ENCODE data around the gene DLG1. TPM values are rescaled to one million over a fixed set of nuclear protein-coding genes. Genes with fewer than 3 reads are reported as not detected.
"Not testable (repeated sequence)": the region's sequence is repeated elsewhere in the genome, so short reads cannot be mapped to it uniquely, and the experiment has no call there.

Gene DLG1
- total and polyA plus RNA-seq, 7 donors, result 16.1 to 57.6 (median 51.3) TPM

- ATAC-seq, result peak in 1 of 4 donors; percentile 9
- DNase-seq, result no peak
- TF ChIP-seq, protein P1, sequence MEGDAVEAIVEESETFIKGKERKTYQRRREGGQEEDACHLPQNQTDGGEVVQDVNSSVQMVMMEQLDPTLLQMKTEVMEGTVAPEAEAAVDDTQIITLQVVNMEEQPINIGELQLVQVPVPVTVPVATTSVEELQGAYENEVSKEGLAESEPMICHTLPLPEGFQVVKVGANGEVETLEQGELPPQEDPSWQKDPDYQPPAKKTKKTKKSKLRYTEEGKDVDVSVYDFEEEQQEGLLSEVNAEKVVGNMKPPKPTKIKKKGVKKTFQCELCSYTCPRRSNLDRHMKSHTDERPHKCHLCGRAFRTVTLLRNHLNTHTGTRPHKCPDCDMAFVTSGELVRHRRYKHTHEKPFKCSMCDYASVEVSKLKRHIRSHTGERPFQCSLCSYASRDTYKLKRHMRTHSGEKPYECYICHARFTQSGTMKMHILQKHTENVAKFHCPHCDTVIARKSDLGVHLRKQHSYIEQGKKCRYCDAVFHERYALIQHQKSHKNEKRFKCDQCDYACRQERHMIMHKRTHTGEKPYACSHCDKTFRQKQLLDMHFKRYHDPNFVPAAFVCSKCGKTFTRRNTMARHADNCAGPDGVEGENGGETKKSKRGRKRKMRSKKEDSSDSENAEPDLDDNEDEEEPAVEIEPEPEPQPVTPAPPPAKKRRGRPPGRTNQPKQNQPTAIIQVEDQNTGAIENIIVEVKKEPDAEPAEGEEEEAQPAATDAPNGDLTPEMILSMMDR (IDR thresholded peaks at IDR 0.05), result no peak
- intact Hi-C loops (cut with DNase I), result no loop called here
- no peak overlapping the region for H3K27ac ChIP-seq
- H3K36me3 ChIP-seq (ENCODE audit: insufficient read depth in 1 of 2, low read depth in 1 of 2), result no peaks in the 10 kb centered on the region
- H3K4me3 ChIP-seq, result no peak overlapping the region
- WGBS, 3 donors, result 46 to 72% (median 63%) methylated on average over 2 of the region's 2 CpGs
- H3K4me1 ChIP-seq, result peaks cover 24% of the 10 kb centered on the region
- H3K27me3 ChIP-seq (ENCODE audit: insufficient read depth in 3 of 3, low read length in 2 of 3), result no peaks in the 10 kb centered on the region
- H3K9me3 ChIP-seq, result no peaks in the 10 kb centered on the region
Observed at GRCh38 chr3:197202694-197203093, 95.7 kb downstream of the DLG1 start.

DNA sequence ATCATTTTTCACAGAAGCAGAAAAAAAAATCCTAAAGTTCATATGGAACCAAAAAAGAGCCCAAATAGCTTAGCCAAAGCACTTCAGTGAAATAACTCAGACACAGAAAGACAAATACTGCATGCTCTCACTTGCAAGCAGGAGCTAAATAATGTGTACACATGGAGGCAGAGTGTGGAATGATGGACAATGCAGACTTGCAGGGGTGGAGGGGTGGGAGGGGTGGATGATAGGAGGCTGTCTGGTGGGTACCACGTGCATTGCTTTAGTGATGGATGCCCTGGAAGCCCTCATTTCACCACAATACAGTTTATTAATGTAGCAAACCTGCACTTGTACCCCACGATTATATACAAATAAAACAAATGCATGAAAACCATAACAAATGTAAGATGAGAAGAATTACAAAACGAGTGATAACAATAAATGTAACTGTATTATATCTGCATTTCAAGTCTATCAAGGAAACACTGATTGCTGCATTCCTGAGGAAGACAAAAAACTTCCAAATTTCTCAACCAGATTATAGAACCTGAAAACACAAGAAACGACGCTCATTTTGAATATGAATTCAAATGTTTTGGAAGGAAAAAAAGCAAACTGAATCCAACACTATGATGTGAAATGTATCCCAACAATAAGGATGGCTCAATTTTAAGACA is 96.5 kb downstream of the DLG1 start:
- peaks cover 24% of the 10 kb centered on the region for H3K4me1 ChIP-seq
- no peak for DNase-seq
- TF ChIP-seq, protein P1 (IDR thresholded peaks at IDR 0.05), result no peak
- H3K4me3 ChIP-seq, result no peak overlapping the region
- H3K36me3 ChIP-seq (ENCODE audit: insufficient read depth in 1 of 2, low read depth in 1 of 2), result no peaks in the 10 kb centered on the region
- H3K27ac ChIP-seq, result no peak overlapping the region
- 75 to 79% (median 76%) methylated on average over 5 of the region's 5 CpGs for WGBS, 3 donors
- peak in 1 of 4 donors; percentile 24 for ATAC-seq
- H3K27me3 ChIP-seq (ENCODE audit: insufficient read depth in 3 of 3, low read length in 2 of 3), result no peaks in the 10 kb centered on the region
- no peaks in the 10 kb centered on the region for H3K9me3 ChIP-seq
- intact Hi-C loops (cut with DNase I), result no loop called here

GRCh38 chr3:197200856-197201255 is 97.6 kb downstream of the DLG1 start:
- ATAC-seq; H3K27me3 ChIP-seq (ENCODE audit: insufficient read depth in 3 of 3, low read length in 2 of 3); H3K4me3 ChIP-seq; H3K27ac ChIP-seq; H3K36me3 ChIP-seq (ENCODE audit: insufficient read depth in 1 of 2, low read depth in 1 of 2); intact Hi-C loops (cut with DNase I); DNase-seq; H3K9me3 ChIP-seq: not testable (repeated sequence)
- H3K4me1 ChIP-seq, result peaks cover 24% of the 10 kb centered on the region
- 93 to 94% (median 94%) methylated on average over 12 of the region's 12 CpGs for WGBS, 3 donors

- ATAC-seq (no peak), DNase-seq (no peak)
- 97 to 98% (median 97%) methylated on average over 2 of the region's 2 CpGs for WGBS, 3 donors
- Histone ChIP-seq H3K9me3 (no peaks in the 10 kb centered on the region), H3K4me1 (peaks cover 1% of the 10 kb centered on the region), H3K27me3 (ENCODE audit: insufficient read depth in 3 of 3, low read length in 2 of 3) (no peaks in the 10 kb centered on the region), H3K4me3 (no peak overlapping the region), H3K27ac (no peak overlapping the region), H3K36me3 (ENCODE audit: insufficient read depth in 1 of 2, low read depth in 1 of 2) (no peaks in the 10 kb centered on the region)
- TF ChIP-seq, protein P1 (IDR thresholded peaks at IDR 0.05), result no peak
- intact Hi-C loops (cut with DNase I), result no loop called here
Observed at GRCh38 chr3:197197334-197197733, 101.1 kb downstream of the DLG1 start.

DNA sequence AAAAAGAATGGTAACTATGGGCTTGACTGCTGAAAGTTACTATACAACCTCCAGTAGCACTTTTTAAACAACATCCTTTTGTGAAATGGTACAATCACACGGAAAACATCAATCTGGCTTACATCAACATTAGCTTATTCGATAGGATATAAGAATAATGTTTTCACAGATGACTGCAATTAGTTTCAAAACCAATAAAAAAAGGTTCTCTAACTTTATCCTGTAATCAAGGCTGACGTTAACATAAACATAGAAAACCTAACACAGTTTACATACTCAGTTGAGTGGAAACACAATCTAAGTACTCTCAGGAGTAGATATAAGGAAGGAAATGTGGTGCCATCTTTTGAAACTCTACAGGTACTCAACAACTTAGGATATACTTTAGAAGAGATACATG is 102.2 kb downstream of the DLG1 start:
- no peaks in the 10 kb centered on the region for H3K36me3 ChIP-seq (ENCODE audit: insufficient read depth in 1 of 2, low read depth in 1 of 2)
- intact Hi-C loops (cut with DNase I), result no loop called here
- H3K4me3 ChIP-seq, result no peak overlapping the region
- no peaks in the 10 kb centered on the region for H3K27me3 ChIP-seq (ENCODE audit: insufficient read depth in 3 of 3, low read length in 2 of 3)
- H3K27ac ChIP-seq, result no peak overlapping the region
- ATAC-seq, result no peak
- peaks cover 6% of the 10 kb centered on the region for H3K4me1 ChIP-seq
- WGBS, 3 donors, result 91 to 96% (median 92%) methylated on average over 3 of the region's 3 CpGs
- no peak for DNase-seq
- TF ChIP-seq, protein P1 (IDR thresholded peaks at IDR 0.05), result no peak
- H3K9me3 ChIP-seq, result no peaks in the 10 kb centered on the region

Data from psoas muscle (tissue), 8 donors.